Stimulated activated naive CD8-positive, alpha-beta T cell treated with anti-CD3 and anti-CD28 coated beads, Interleukin-15, Interleukin-2, amounts not matched to agents 100 ng/mL and 50 ng/mL, for 24 hours (primary cell): ENCODE measurements around the gene ZNF76.
"Not testable (repeated sequence)": the region's sequence is repeated elsewhere in the genome, so short reads cannot be mapped to it uniquely, and the experiment has no call there.

Experiments used
- H3K27ac Mint-ChIP-seq: one replicate; pipeline ENCODE4 v1.8.0; 2021; ENCODE audit warnings: mild to moderate bottlenecking, mixed read lengths
- H3K27me3 Mint-ChIP-seq: one replicate; pipeline ENCODE4 v1.8.0; 2021; ENCODE audit warnings: mixed read lengths
- H3K36me3 Mint-ChIP-seq: one replicate; pipeline ENCODE4 v1.8.0; 2021; ENCODE audit warnings: low read depth, mixed read lengths
- H3K4me1 Mint-ChIP-seq: one replicate; pipeline ENCODE4 v1.8.0; 2021; ENCODE audit warnings: low read depth, mixed read lengths
- H3K4me3 Mint-ChIP-seq: one replicate; pipeline ENCODE4 v1.8.0; 2021; ENCODE audit warnings: mild to moderate bottlenecking, mixed read lengths
- H3K9me3 Mint-ChIP-seq: one replicate; pipeline ENCODE4 v1.8.0; 2021; ENCODE audit warnings: mixed read lengths

ZNF76 gene

DNA sequence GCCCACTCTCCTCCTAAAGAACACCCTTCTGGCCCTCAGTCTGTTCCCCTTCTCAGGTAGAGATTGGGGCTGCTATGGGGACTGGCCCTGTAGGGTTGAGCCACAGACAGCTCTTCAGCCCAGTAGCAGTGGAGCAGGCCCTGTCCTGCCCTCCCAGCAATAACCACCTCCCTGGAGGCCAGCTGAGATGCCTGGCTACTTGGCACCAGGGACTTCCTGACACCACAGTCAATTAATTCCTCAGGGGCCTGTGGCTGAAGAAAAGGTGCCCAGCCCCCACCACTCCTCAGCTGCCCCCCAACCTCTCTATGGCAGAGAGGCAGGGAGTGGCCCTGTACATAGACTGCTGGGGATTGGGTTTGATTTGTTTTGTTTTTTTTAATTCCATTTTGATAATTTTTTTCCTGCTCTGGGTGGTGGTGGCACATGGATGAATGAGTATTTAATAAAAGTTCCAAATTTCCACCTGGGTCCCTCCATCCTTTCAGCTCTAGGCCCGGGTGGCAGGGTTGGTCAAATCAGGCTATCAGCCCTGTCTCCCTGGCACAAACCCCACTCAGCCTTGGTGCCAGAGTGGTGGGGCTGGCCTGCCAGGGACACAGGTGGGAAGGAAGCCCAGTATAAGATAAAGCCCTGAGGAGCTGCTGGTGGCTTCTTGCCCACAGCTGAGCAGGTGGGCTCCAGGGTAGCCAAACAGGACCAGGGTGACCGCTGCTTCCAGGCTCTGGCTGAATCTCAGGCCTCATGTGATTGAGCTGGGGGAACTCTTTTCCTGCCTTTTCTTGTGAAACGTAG is 36.2 kb downstream of the ZNF76 start:
- no peak overlapping the region for H3K4me3 Mint-ChIP-seq
- H3K4me1 Mint-ChIP-seq = peaks cover 26% of the 10 kb centered on the region
- H3K36me3 Mint-ChIP-seq = peaks cover 25% of the 10 kb centered on the region
- no peaks in the 10 kb centered on the region for H3K9me3 Mint-ChIP-seq
- H3K27ac Mint-ChIP-seq = no peak overlapping the region
- H3K27me3 Mint-ChIP-seq = no peaks in the 10 kb centered on the region

DNA sequence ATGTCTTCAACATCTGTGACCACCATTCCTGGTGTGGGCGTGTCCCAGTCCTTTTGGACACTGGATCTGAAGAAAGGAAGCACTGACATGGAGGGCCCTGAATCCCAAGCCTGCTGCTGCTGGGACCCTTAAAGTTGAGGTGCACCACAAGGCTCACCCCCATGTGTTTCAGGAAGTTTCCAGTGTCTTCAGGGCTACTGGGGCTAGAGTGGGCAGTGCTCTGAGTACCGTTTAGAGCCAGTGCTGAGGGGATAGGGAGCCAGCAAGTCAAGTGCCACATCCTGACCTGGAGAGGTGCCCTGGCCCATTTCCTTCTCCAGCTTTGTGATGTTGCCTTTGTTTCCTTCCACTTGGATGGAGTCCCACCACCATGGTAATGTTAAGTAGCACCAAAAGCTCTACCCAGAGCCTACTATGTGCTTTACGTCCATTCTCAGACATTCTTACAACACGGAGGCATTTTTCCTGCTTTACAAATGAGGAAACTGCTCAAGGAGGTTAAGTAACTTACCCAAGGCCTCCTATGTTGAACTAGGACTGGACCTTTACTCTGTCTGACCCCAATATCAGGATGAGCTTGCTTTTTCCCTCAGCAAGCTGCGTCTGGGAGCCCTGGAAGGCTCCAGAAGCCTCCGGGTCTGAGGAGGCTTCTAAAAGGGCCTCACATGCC is 37.5 kb downstream of the ZNF76 start:
- Mint-ChIP-seq H3K36me3 (peaks cover 31% of the 10 kb centered on the region), H3K4me3 (peak overlapping the region; percentile 92), H3K27me3 (no peaks in the 10 kb centered on the region), H3K27ac (peak overlapping the region; percentile 97), H3K4me1 (peaks cover 40% of the 10 kb centered on the region), H3K9me3 (no peaks in the 10 kb centered on the region)

DNA sequence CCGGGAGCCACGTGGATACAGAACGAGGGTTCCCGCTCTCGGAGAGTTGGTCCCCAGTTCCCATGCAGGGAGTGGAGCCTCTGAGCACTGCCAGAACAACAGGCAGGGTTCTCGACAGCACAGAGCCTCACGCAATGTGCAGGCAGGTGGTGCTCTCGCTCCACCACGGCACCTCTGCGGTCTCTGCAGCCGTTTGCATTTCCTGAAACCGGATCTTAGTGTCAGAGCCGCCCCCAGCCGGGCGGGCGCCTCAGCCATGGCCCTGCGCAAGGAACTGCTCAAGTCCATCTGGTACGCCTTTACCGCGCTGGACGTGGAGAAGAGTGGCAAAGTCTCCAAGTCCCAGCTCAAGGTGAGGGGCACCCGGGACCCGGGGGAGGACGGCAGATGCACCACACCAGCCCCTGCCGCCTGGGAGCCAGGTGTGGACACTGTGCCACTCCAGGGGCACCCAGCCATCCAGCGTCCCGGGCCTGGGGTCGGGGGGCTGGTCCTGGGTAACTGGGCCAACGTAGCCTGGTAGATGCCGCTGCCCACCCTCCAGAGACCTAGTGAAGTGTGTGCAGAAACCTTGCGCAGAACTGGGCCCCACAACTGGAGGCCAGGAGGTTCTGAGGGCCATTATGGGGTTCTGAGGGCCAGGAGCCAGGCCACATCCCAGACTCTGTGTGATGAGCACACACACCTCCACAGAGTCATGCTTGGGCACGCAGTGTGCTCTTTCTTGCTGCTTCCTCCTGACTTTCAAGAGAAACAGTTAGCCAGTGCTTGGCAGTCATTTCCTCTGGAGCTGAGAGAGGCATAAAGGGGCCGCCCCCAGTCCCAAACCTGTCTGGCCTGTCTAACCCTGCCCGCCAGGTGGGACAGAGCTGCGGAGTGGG is 38.3 kb downstream of the ZNF76 start, which contains the start of gene DEF6:
DEF6 (plus strand) TSS at position 218 of the 881 bp plus-strand sequence; CDS start at position 257, 39 bp downstream.
- peak within 1 kb of the TSS; percentile 92 for H3K4me3 Mint-ChIP-seq
- no peaks in the 10 kb centered on the region for H3K9me3 Mint-ChIP-seq
- peak within 1 kb of the TSS; percentile 97 for H3K27ac Mint-ChIP-seq
- peaks cover 48% of the 10 kb centered on the region for H3K4me1 Mint-ChIP-seq
- H3K27me3 Mint-ChIP-seq = no peaks in the 10 kb centered on the region
- peaks cover 34% of the 10 kb centered on the region for H3K36me3 Mint-ChIP-seq

DNA sequence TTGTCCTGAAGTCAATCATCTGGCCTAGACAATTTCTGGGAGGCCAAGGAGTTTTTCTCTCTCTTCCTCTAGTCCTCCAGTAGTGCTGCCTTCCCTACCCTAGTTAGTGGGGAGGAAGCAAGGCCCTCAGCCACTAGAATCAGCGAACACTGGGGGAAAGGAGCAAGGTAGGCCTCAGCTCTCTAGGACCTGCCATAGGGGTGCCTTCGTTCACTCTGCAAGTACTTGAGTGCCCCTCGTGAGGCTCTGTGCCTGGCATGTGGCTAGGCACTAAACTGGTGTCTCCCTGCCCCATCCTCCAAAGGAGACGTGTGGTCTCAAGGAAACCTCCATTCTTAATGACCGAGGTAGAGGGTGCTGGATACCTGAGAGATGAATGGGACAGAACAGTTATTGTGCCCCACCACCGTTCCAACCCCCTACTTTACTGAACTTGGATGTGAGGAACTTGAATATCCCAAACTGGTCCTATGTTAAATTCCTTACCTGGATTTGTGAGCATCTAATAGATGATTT is 39.1 kb downstream of the ZNF76 start:
- Mint-ChIP-seq H3K27me3 (no peaks in the 10 kb centered on the region), H3K4me3 (peak overlapping the region; percentile 92), H3K27ac (peak overlapping the region; percentile 97), H3K36me3 (peaks cover 42% of the 10 kb centered on the region), H3K4me1 (peaks cover 56% of the 10 kb centered on the region), H3K9me3 (no peaks in the 10 kb centered on the region)

DNA sequence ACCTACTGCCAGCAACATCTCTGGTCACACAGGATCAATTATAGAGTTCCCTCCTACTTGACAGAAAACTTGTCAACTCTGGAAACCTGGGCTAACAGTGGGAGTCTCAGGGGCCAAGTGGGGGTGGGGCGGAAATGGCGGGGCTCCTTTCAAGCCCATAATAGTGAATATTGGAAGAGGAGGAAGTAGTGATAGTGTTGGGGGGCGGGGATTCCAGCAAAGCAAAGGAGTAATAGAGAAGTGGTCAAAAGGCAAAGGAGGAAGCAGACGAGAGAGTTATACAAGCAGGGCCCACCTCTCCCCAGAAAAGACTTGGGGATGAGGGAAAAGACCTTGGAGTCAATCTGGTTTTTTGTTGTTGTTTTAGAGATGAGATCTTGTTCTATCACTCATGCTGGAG is 40.1 kb downstream of the ZNF76 start:
- H3K27me3 Mint-ChIP-seq = no peaks in the 10 kb centered on the region
- H3K36me3 Mint-ChIP-seq = peaks cover 42% of the 10 kb centered on the region
- peak overlapping the region; percentile 97 for H3K27ac Mint-ChIP-seq
- peak overlapping the region; percentile 92 for H3K4me3 Mint-ChIP-seq
- H3K9me3 Mint-ChIP-seq = no peaks in the 10 kb centered on the region
- peaks cover 66% of the 10 kb centered on the region for H3K4me1 Mint-ChIP-seq

DNA sequence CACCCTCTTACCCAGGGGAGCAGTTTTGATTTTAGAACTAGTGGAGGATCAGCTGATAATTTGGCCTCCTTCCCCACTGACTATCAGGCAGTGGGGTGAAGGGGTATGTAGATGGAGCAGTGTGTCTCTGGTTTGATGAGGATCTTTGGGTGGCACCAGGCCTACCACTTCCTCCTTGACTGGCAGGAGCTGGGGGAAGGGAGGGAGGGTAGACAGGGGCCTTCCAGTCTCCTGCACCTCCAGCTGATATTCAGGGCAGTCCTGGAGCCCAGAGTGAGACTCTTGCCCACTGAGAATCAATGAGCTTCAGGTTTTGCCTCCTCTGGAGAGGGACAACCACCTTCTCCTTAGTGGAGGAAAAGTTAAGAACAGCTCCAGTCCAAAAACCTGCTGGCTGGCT is 41.3 kb downstream of the ZNF76 start:
- Mint-ChIP-seq H3K4me1 (peaks cover 67% of the 10 kb centered on the region), H3K9me3 (no peaks in the 10 kb centered on the region), H3K36me3 (peaks cover 39% of the 10 kb centered on the region), H3K27me3 (no peaks in the 10 kb centered on the region), H3K27ac (peak overlapping the region; percentile 97), H3K4me3 (peak overlapping the region; percentile 92)

DNA sequence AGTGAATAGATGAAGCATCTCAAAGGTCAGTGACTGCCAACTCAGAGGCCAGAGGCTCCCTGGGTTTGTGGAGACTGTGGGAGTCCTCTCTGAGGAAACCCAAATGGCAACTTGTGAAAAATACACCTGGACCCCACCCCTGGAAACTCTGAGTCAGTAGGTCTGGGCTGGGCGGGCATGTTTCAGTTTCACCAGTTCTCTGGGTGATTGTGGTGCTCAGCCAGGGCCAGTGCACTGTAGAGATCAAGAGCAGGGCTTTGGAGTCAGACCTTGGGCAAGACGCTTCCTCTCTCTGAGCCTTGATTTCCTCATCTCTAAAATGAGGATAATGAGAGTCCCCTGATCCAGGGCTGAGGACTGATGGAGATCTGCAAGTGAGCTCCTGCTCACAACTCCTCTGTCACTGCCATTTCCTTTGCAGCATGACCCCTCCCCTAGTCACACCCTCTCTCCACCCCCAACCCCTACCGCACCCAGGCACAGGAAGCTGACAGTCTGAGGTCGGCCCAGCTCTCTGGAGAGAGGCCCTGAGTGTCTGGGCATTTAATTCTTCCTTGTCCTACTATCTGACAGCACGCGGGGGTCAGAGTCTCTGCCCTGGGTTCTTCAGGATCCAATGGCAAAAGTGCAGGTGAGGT is 43.2 kb downstream of the ZNF76 start:
- Mint-ChIP-seq H3K4me3 (peak overlapping the region; percentile 88), H3K36me3 (peaks cover 52% of the 10 kb centered on the region), H3K4me1 (peaks cover 77% of the 10 kb centered on the region), H3K27ac (peak overlapping the region; percentile 97), H3K9me3 (no peaks in the 10 kb centered on the region), H3K27me3 (no peaks in the 10 kb centered on the region)

DNA sequence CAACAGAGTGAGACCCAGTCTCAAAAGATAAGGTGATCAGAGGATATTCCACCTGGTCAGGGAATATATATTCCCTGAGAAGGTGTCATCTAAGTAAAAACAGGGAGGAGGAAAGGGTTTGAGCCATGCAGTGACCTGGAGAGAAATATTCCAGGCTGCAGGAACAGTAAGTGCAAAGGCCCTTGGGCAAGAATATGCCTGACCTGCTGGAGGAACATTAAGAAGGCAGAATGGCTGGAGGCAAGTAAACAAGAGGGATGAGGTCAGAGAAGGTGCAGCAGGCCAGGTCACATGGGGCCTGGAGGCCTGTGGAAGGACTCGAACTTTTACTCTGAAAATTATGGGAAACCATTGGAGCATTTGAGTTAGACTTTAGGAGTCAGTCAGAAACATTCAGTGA is 44.8 kb downstream of the ZNF76 start:
- no peaks in the 10 kb centered on the region for H3K9me3 Mint-ChIP-seq
- H3K4me1 Mint-ChIP-seq = peaks cover 81% of the 10 kb centered on the region
- peaks cover 62% of the 10 kb centered on the region for H3K36me3 Mint-ChIP-seq
- H3K27me3 Mint-ChIP-seq = no peaks in the 10 kb centered on the region
- H3K4me3 Mint-ChIP-seq = peak overlapping the region; percentile 88
- H3K27ac Mint-ChIP-seq = peak overlapping the region; percentile 97

DNA sequence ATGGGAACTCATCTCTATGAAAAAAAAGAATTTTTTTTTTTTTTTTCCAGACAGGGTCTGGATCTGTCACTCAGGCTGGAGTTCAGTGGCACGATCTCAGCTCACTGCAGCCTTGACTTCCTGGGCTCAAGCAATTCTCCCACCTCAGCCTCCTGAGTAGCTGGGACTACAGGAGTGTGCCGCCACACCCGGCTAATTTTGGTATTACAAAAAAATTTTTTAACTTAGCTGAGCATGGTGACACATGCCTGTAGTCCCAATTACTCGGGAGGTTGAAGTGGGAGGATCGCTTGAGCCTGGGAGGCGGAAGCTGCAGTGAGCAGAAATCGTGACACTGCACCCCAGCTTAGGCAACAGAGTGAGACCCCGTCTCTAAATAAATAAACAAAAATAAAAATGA is 45.6 kb downstream of the ZNF76 start:
- Mint-ChIP-seq H3K36me3 (peaks cover 62% of the 10 kb centered on the region), H3K27ac (no peak overlapping the region), H3K4me1 (peaks cover 81% of the 10 kb centered on the region), H3K9me3 (no peaks in the 10 kb centered on the region), H3K4me3 (no peak overlapping the region), H3K27me3 (no peaks in the 10 kb centered on the region)

DNA sequence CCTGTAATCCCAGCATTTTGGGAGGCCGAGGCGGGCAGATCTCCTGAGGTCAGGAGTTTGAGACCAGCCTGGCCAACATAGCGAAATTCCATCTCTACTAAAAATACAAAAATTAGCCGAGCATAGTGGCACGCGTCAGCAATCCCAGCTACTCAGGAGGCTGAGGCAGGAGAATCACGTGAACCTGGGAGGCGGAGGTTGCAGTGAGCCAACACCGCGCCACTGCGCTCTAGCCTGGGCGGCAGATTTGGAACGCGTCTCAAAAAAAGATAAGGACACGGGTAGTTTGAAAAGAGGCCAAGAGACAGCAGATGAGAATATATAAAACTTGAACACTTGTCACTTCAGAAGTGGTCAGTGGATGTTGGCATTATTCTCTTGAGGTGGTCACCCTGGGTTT is 47.6 kb downstream of the ZNF76 start:
- peaks cover 81% of the 10 kb centered on the region for H3K4me1 Mint-ChIP-seq
- not testable (repeated sequence) for H3K4me3 Mint-ChIP-seq, H3K27me3 Mint-ChIP-seq, H3K9me3 Mint-ChIP-seq
- peaks cover 70% of the 10 kb centered on the region for H3K36me3 Mint-ChIP-seq
- peak overlapping the region; percentile 1 for H3K27ac Mint-ChIP-seq

DNA sequence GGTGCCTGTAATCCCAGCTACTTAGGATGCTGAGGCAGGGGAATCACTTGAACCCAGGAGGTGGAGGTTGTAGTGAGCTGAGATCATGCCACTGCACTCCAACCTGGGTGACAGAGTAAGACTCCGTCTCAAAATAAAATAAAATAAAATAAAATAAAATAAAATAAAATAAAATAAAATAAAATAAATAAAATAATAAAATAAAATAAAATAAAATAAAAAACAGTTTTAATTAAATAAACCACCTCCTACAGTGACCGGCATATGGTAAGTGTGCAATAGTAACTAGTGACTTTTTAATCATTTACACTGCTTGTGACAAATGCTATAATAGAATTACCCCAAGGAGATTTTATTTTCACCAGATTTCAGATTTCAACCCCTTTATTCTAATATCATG is 49.0 kb downstream of the ZNF76 start:
- not testable (repeated sequence) for H3K9me3 Mint-ChIP-seq, H3K4me3 Mint-ChIP-seq, H3K27me3 Mint-ChIP-seq
- Mint-ChIP-seq H3K27ac (peak overlapping the region; percentile 46), H3K4me1 (peaks cover 81% of the 10 kb centered on the region), H3K36me3 (peaks cover 74% of the 10 kb centered on the region)

DNA sequence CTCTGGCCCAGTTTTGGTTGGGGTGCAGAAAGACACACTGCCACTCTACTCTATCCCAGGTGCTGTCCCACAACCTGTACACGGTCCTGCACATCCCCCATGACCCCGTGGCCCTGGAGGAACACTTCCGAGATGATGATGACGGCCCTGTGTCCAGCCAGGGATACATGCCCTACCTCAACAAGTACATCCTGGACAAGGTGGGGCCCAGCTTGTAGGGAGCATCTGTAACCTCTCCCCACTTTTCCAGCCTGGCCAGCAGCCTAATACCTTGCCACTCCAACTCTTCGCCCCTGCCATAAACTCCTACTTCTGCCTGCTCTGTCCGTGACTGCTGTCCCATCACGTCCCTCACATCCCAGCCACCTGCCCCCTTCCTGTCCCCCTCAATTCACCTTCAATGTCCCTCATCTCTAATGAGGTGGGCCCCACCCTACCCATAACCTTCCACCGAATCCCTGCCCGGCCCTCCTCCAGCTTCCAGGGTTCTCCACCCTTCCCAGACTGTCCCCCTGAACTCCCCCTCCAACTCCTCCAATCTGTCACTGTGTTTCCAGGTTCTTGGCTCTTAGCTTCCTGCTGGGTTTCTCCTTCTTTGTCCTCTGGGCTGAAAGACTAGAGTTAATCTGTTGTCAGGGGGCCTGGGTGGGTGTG is 50.2 kb downstream of the ZNF76 start:
- Mint-ChIP-seq H3K36me3 (peaks cover 77% of the 10 kb centered on the region), H3K4me1 (peaks cover 81% of the 10 kb centered on the region), H3K27me3 (no peaks in the 10 kb centered on the region), H3K4me3 (peak overlapping the region; percentile 55), H3K27ac (peak overlapping the region; percentile 92), H3K9me3 (no peaks in the 10 kb centered on the region)

DNA sequence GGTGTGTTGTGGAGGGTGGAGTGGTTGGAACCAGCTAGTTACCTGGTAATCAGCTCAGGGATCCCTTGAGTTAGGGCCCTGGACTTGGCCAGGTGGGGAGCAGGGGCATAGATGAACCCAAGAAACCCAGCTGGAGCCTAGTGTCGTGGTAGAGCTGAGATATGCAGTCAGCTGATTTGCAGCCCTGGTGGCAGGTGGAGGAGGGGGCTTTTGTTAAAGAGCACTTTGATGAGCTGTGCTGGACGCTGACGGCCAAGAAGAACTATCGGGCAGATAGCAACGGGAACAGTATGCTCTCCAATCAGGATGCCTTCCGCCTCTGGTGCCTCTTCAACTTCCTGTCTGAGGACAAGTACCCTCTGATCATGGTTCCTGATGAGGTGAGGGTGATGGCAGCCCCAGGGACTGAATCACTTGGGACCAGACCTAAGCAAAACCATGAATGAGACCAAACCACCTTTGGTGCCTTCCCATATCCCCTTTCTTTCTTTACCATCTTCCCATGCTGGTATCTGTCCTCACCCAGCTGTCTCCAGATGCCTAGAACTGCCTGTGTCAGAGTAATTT is 50.8 kb downstream of the ZNF76 start:
- Mint-ChIP-seq H3K4me3 (peak overlapping the region; percentile 55), H3K27ac (peak overlapping the region; percentile 92), H3K9me3 (no peaks in the 10 kb centered on the region), H3K27me3 (no peaks in the 10 kb centered on the region), H3K36me3 (peaks cover 82% of the 10 kb centered on the region), H3K4me1 (peaks cover 87% of the 10 kb centered on the region)
